K562 (cell line): ENCODE measurements around the gene OVCA2. TPM values are rescaled to one million over a fixed set of nuclear protein-coding genes. Genes with fewer than 3 reads are reported as not detected.
A peak's percentile ranks its signal among the peaks of the same experiment; 100 is the strongest.

Experiments used
- ADNP ChIP-seq: fragments of 200-800 bp; sonication (Bioruptor generic); IDR thresholded peaks from 2 replicates; pipeline ENCODE4 v1.6.1; 2016; ENCODE audit warnings: missing genetic modification characterization, missing compliant biosample characterization
- BCOR ChIP-seq: fragments of 450-650 bp; IDR thresholded peaks from 2 replicates; pipeline ENCODE4 v1.6.1; 2016
- CXXC5 ChIP-seq: fragments of 250-450 bp; sonication (Bioruptor Pico); IDR thresholded peaks from 2 replicates; pipeline ENCODE4 v1.8.0; 2022; ENCODE audit warnings: inconsistent platforms, mild to moderate bottlenecking, moderate library complexity
- EGR1 ChIP-seq: fragments of 450-650 bp; conservative IDR thresholded peaks from 2 replicates; pipeline ENCODE4 v1.6.1; 2017; ENCODE audit warnings: mild to moderate bottlenecking
- FOS ChIP-seq: IDR thresholded peaks from 3 replicates; pipeline ENCODE4 v1.6.1; 2011; ENCODE audit not compliant: insufficient read length; ENCODE audit errors: extremely low read depth
- FOXA3 ChIP-seq, 2 experiments: fragments of 450-650 bp in 1 of 2; sonication (generic) in 1 of 2; formaldehyde crosslinking; IDR thresholded peaks in 1 of 2; conservative IDR thresholded peaks in 1 of 2; 2 replicates each; pipeline versions ENCODE4 v1.4.0 to v1.8.0; 2020 to 2022; ENCODE audit warnings: mild to moderate bottlenecking in 2 of 2, missing genetic modification reagents in 1 of 2
- IRF2 ChIP-seq: sonication (generic); formaldehyde crosslinking; IDR thresholded peaks from 2 replicates; pipeline ENCODE4 v1.8.1; 2022; ENCODE audit warnings: mild to moderate bottlenecking, missing genetic modification reagents
- JUN ChIP-seq, 2 experiments: sonication (generic) in 1 of 2; formaldehyde crosslinking in 1 of 2; IDR thresholded peaks; 2 replicates each; pipeline versions ENCODE4 v1.6.1 to v1.8.0; 2012 to 2022; ENCODE audit warnings: borderline replicate concordance in 2 of 2, mild to moderate bottlenecking in 2 of 2, improper control_type of control experiment in 1 of 2, low read depth in 1 of 2, low read length in 1 of 2, missing genetic modification reagents in 1 of 2
- MYC ChIP-seq, 2 experiments: fragments of 250-450 bp in 1 of 2; sonication (Bioruptor Pico) in 1 of 2; IDR thresholded peaks; 2 replicates each; pipeline versions ENCODE4 v1.5.1 to v1.6.1; 2012 to 2021; ENCODE audit warnings: low read depth in 2 of 2, borderline replicate concordance in 1 of 2, improper control_type of control experiment in 1 of 2, low read length in 1 of 2, mild to moderate bottlenecking in 1 of 2, moderate library complexity in 1 of 2
- NFATC3 ChIP-seq: fragments of 450-650 bp; IDR thresholded peaks from 2 replicates; pipeline ENCODE4 v1.6.1; 2017; ENCODE audit warnings: mild to moderate bottlenecking
- NFYB ChIP-seq: IDR thresholded peaks from 2 replicates; pipeline ENCODE4 v1.6.1; 2011; ENCODE audit warnings: mild to moderate bottlenecking, moderate library complexity; ENCODE audit not compliant: insufficient read length; ENCODE audit errors: extremely low read depth
- PBX2 ChIP-seq, 2 experiments: IDR thresholded peaks in 1 of 2; conservative IDR thresholded peaks in 1 of 2; 2 replicates each; pipeline ENCODE4 v1.6.1; 2016; ENCODE audit warnings: low read depth in 2 of 2, mild to moderate bottlenecking in 1 of 2, missing compliant biosample characterization in 1 of 2, missing genetic modification characterization in 1 of 2, moderate library complexity in 1 of 2
- POLR2AphosphoS5 ChIP-seq: IDR thresholded peaks from 2 replicates; pipeline ENCODE4 v1.6.1; 2011; ENCODE audit warnings: mild to moderate bottlenecking, low read depth, low read length, moderate library complexity; ENCODE audit not compliant: control insufficient read depth, insufficient read depth
- RFX1 ChIP-seq: fragments of 450-650 bp; IDR thresholded peaks from 2 replicates; pipeline ENCODE4 v1.6.1; 2016; ENCODE audit warnings: mild to moderate bottlenecking, moderate library complexity
- SIN3B ChIP-seq: fragments of 450-650 bp; IDR thresholded peaks from 2 replicates; pipeline ENCODE4 v1.6.1; 2017; ENCODE audit warnings: low read depth, mild to moderate bottlenecking, moderate library complexity
- SRSF7 ChIP-seq: fragments of 200-400 bp; formaldehyde crosslinking; optimal IDR thresholded peaks from 2 replicates; pipeline ENCODE3; 2017; ENCODE audit warnings: mild to moderate bottlenecking, low read depth, low read length
- ZBTB12 ChIP-seq: fragments of 250-450 bp; sonication (Bioruptor Pico); IDR thresholded peaks from 2 replicates; pipeline ENCODE4 v1.4.0; 2020
- ZKSCAN1 ChIP-seq: fragments of 150-350 bp; IDR thresholded peaks from 2 replicates; pipeline ENCODE4 v1.6.1; 2016; ENCODE audit warnings: low read depth, low read length
- ZNF280A ChIP-seq: fragments of 450-650 bp; IDR thresholded peaks from 2 replicates; pipeline ENCODE4 v1.6.1; 2018; ENCODE audit warnings: mild to moderate bottlenecking, low read depth; ENCODE audit not compliant: partially characterized antibody
- ZNF3 ChIP-seq: fragments of 250-450 bp; sonication (Bioruptor Pico); IDR thresholded peaks from 2 replicates; pipeline ENCODE4 v1.5.0; 2021; ENCODE audit warnings: mild to moderate bottlenecking, moderate library complexity
- ZNF589 ChIP-seq: fragments of 200-800 bp; sonication (Bioruptor generic); IDR thresholded peaks from 2 replicates; pipeline ENCODE4 v1.6.1; 2016; ENCODE audit warnings: low read depth, missing genetic modification characterization, missing compliant biosample characterization
- ZNF778 ChIP-seq: fragments of 450-650 bp; formaldehyde crosslinking; IDR thresholded peaks from 2 replicates; pipeline ENCODE4 v1.4.0; 2020; ENCODE audit warnings: mild to moderate bottlenecking, moderate library complexity
- ZSCAN32 ChIP-seq: fragments of 450-650 bp; formaldehyde crosslinking; IDR thresholded peaks from 2 replicates; pipeline ENCODE4 v1.4.0; 2020; ENCODE audit warnings: mild to moderate bottlenecking, moderate library complexity
- polyA plus RNA-seq, 8 experiments: library from polyadenylated mRNA; depleted of rRNA in 4 of 8; stranded (reverse) in 5 of 8; unstranded in 3 of 8; fragments of >200 nt; fragmentation: Nextera tagmentation in 2 of 8; fragmentation: Illumina TruSeq in 1 of 8; extraction: Ambion mirVana in 2 of 8; extraction: Trizol in 1 of 8; gene quantifications; 2 replicates each; pipeline versions ENCODE4 v1.2.1 to v1.2.3, GENCODE V29; 2011 to 2014; ENCODE audit warnings: inconsistent platforms in 1 of 8, missing spikeins in 1 of 8
- total RNA-seq, 7 experiments: library from RNA; depleted of rRNA in 6 of 7; stranded (reverse); fragments of >200 nt in 6 of 7; fragmentation: Illumina TruSeq in 2 of 7; extraction: Trizol in 2 of 7; gene quantifications; 2 replicates each; pipeline versions ENCODE4 v1.2.1 to v1.2.3, GENCODE V29; 2011 to 2021; ENCODE audit warnings: low replicate concordance in 1 of 7

Gene OVCA2
- total and polyA plus RNA-seq, 9 of the 15 experiments (the other 6 are each of a cell fraction or from before 2014, with no cell fraction given): 3.0 to 23.7 (median 14.1) TPM

GRCh38 chr17:2050300-2051060 lies 8.7 kb downstream of the OVCA2 start (continued):
- TF ChIP-seq ZNF280A: no peak
- no peak for TF ChIP-seq ADNP (tag)
- TF ChIP-seq ZKSCAN1: no peak
- peak; percentile 69 for TF ChIP-seq CXXC5 (CRISPR knock-in tag)
- no peak for TF ChIP-seq IRF2 (CRISPR knock-in tag)
- no peak for TF ChIP-seq JUN (IDR thresholded peaks at IDR 0.05; ENCODE audit: borderline replicate concordance, low read depth, low read length)
- TF ChIP-seq JUN (CRISPR knock-in tag; IDR thresholded peaks at IDR 0.05; ENCODE audit: borderline replicate concordance): no peak
- TF ChIP-seq SIN3B: no peak
- TF ChIP-seq NFYB: no peak
- no peak for TF ChIP-seq FOS
- no peak for TF ChIP-seq ZSCAN32 (CRISPR knock-in tag)
- peak; percentile 89 for TF ChIP-seq MYC (IDR thresholded peaks at IDR 0.05; ENCODE audit: low read depth, low read length)
- TF ChIP-seq MYC (CRISPR knock-in tag; IDR thresholded peaks at IDR 0.05; ENCODE audit: borderline replicate concordance, low read depth): no peak
- no peak for TF ChIP-seq FOXA3 (CRISPR knock-in tag; conservative IDR thresholded peaks at IDR 0.05 in 1 of 2, IDR thresholded peaks at IDR 0.05 in 1 of 2)
- TF ChIP-seq ZBTB12 (CRISPR knock-in tag): peak; percentile 88
- no peak for TF ChIP-seq PBX2 (CRISPR knock-in tag; IDR thresholded peaks at IDR 0.05; ENCODE audit: low read depth)
- TF ChIP-seq PBX2 (tag; conservative IDR thresholded peaks at IDR 0.05; ENCODE audit: low read depth): no peak
- no peak for TF ChIP-seq RFX1
- no peak for TF ChIP-seq ZNF3 (CRISPR knock-in tag)
- no peak for TF ChIP-seq SRSF7
- TF ChIP-seq POLR2AphosphoS5: no peak
- TF ChIP-seq ZNF589 (CRISPR knock-in tag): peak; percentile 38; the same call in 1 of the 2 replicates
- TF ChIP-seq NFATC3: no peak
- TF ChIP-seq ZNF778 (CRISPR knock-in tag): no peak
- no peak for TF ChIP-seq BCOR
- peak; percentile 70 for TF ChIP-seq EGR1
